Measurements from ENCODE around the gene KASH5.

Gene KASH5

GRCh38 chr19:49395581-49396407, 7.7 kb downstream of the KASH5 start:
- no peak for DNase-seq (ENCODE audit: low read depth in 2 of 2)

- no peak for DNase-seq (ENCODE audit: low read depth in 2 of 2)
Observed at GRCh38 chr19:49396738-49397505, 8.9 kb downstream of the KASH5 start.

GRCh38 chr19:49398001-49398615, 10.1 kb downstream of the KASH5 start:
- DNase-seq (ENCODE audit: low read depth in 2 of 2), result no peak

- DNase-seq (ENCODE audit: low read depth in 2 of 2), result no peak
Observed at GRCh38 chr19:49398931-49399330, 10.9 kb downstream of the KASH5 start.

GRCh38 chr19:49400029-49400428, 12.0 kb downstream of the KASH5 start:
- no peak for DNase-seq (ENCODE audit: low read depth in 2 of 2)

- DNase-seq (ENCODE audit: low read depth in 2 of 2), result no peak
Observed at GRCh38 chr19:49403404-49404187, 15.5 kb downstream of the KASH5 start.

GRCh38 chr19:49407079-49407478, 19.0 kb downstream of the KASH5 start:
- DNase-seq (ENCODE audit: low read depth in 2 of 2), result no peak

GRCh38 chr19:49407482-49408015, 19.5 kb downstream of the KASH5 start:
- no peak for DNase-seq (ENCODE audit: low read depth in 2 of 2)

GRCh38 chr19:49408816-49409440, 20.9 kb downstream of the KASH5 start:
- no peak for DNase-seq (ENCODE audit: low read depth in 2 of 2)

- no peak for DNase-seq (ENCODE audit: low read depth in 2 of 2)
Observed at GRCh38 chr19:49409441-49410029, 21.5 kb downstream of the KASH5 start.

GRCh38 chr19:49411681-49412326, 23.8 kb downstream of the KASH5 start:
- DNase-seq (ENCODE audit: low read depth in 2 of 2), result no peak

GRCh38 chr19:49413348-49413747, 25.3 kb downstream of the KASH5 start:
- no peak for DNase-seq (ENCODE audit: low read depth in 2 of 2)

- DNase-seq (ENCODE audit: low read depth in 2 of 2), result no peak
Observed at GRCh38 chr19:49414256-49414655, 26.2 kb downstream of the KASH5 start.

- DNase-seq (ENCODE audit: low read depth in 2 of 2), result no peak
Observed at GRCh38 chr19:49415102-49415809, 27.2 kb downstream of the KASH5 start.

GRCh38 chr19:49415810-49416200, 27.8 kb downstream of the KASH5 start:
- DNase-seq (ENCODE audit: low read depth in 2 of 2), result no peak

GRCh38 chr19:49417088-49417487, 29.0 kb downstream of the KASH5 start:
- DNase-seq (ENCODE audit: low read depth in 2 of 2), result no peak

GRCh38 chr19:49418511-49418910, 30.5 kb downstream of the KASH5 start:
- no peak for DNase-seq (ENCODE audit: low read depth in 2 of 2)

GRCh38 chr19:49419173-49419572, 31.1 kb downstream of the KASH5 start:
- DNase-seq (ENCODE audit: low read depth in 2 of 2), result no peak

GRCh38 chr19:49420227-49420626, 32.2 kb downstream of the KASH5 start:
- DNase-seq (ENCODE audit: low read depth in 2 of 2), result no peak
